OCI-LY7 (cell line): Measurements from ENCODE around the gene CNTN5. TPM values are rescaled to one million over a fixed set of nuclear protein-coding genes. Genes with fewer than 3 reads are reported as not detected.

Experiments used
- BruUV-seq: library from RNA; stranded (reverse); fragments of 400-500 nt; replicated peaks from 2 replicates; lab custom pipeline; 2021; lab: Mats Ljungman, UMichigan
- CTCF ChIA-PET: fragments of 300-600 bp; sonication (Branson Sonifier 250); formaldehyde crosslinking; loops from one replicate; lab custom pipeline; 2022; ENCODE audit warnings: antibody characterized with exemption; ENCODE audit not compliant: unreplicated experiment; lab: Charles Lee
- POLR2A ChIA-PET: fragments of 300-600 bp; sonication (Branson Sonifier 250); formaldehyde crosslinking; loops from one replicate; lab custom pipeline; 2022; ENCODE audit warnings: antibody characterized with exemption; lab: Charles Lee
- DNase-seq: peaks from one replicate; pipeline ENCODE4 v3.0.0-alpha.2; 2015; ENCODE audit warnings: low spot score
- H2AFZ ChIP-seq: fragments of 200-600 bp; sonication (generic), shearing (Covaris generic); 2 replicates; pipeline ENCODE4 v1.6.1; 2014; ENCODE audit warnings: mild to moderate bottlenecking, antibody characterized with exemption, low read length, moderate library complexity
- H3K27ac ChIP-seq: fragments of 200-600 bp; sonication (generic); 2 replicates; pipeline ENCODE4 v1.5.1; 2014; ENCODE audit warnings: mixed run types, low read depth, mild to moderate bottlenecking, moderate library complexity, low read length, inconsistent platforms; ENCODE audit not compliant: poor library complexity, severe bottlenecking
- H3K36me3 ChIP-seq: fragments of 200-600 bp; sonication (generic); 2 replicates; pipeline ENCODE4 v1.6.1; 2014; ENCODE audit warnings: mild to moderate bottlenecking, antibody characterized with exemption, low read length, moderate library complexity, mixed read lengths; ENCODE audit not compliant: insufficient read depth
- H3K4me1 ChIP-seq: fragments of 200-600 bp; sonication (generic); 2 replicates; pipeline ENCODE4 v1.5.1; 2014; ENCODE audit warnings: mild to moderate bottlenecking, low read length; ENCODE audit not compliant: insufficient read depth, poor library complexity, severe bottlenecking
- H3K4me2 ChIP-seq: fragments of 200-600 bp; sonication (generic); 2 replicates; pipeline ENCODE4 v1.6.1; 2014; ENCODE audit warnings: mild to moderate bottlenecking, low read length
- H3K4me3 ChIP-seq: fragments of 200-600 bp; sonication (generic); 2 replicates; pipeline ENCODE4 v1.5.1; 2014; ENCODE audit warnings: mild to moderate bottlenecking, low read depth, low read length; ENCODE audit not compliant: poor library complexity, severe bottlenecking
- H3K79me2 ChIP-seq: fragments of 200-600 bp; sonication (generic); 2 replicates; pipeline ENCODE4 v1.6.1; 2016; ENCODE audit warnings: low read depth, mild to moderate bottlenecking, low read length, moderate library complexity, mixed read lengths; ENCODE audit not compliant: insufficient read depth
- H3K9me2 ChIP-seq: fragments of 200-600 bp; sonication (generic); 2 replicates; pipeline ENCODE4 v1.6.1; 2016; ENCODE audit warnings: mild to moderate bottlenecking, low read length, mixed read lengths; ENCODE audit not compliant: insufficient read depth
- H3K9me3 ChIP-seq: fragments of 200-600 bp; sonication (generic); 2 replicates; pipeline ENCODE4 v1.6.1; 2014; ENCODE audit warnings: mild to moderate bottlenecking, mixed run types, low read length, mixed read lengths
- H4K20me1 ChIP-seq: fragments of 200-600 bp; sonication (generic); 2 replicates; pipeline ENCODE4 v1.6.1; 2014; ENCODE audit warnings: mild to moderate bottlenecking, antibody characterized with exemption, low read length, moderate library complexity, mixed read lengths; ENCODE audit not compliant: insufficient read depth
- EZH2phosphoT487 ChIP-seq: fragments of 200-600 bp; sonication (generic); IDR thresholded peaks from 2 replicates; pipeline ENCODE4 v1.6.1; 2018; ENCODE audit warnings: low read depth, borderline replicate concordance, mild to moderate bottlenecking, mixed run types, antibody characterized with exemption, low read length, moderate library complexity, mixed read lengths
- intact Hi-C: fragments of 100-400 bp; cut with micrococcal nuclease; formaldehyde crosslinking; loops from one replicate; pipeline ENCODE4 v1.10.0; 2022; ENCODE audit not compliant: unreplicated experiment
- total RNA-seq, 2 experiments: library from RNA; depleted of rRNA in 1 of 2; stranded (reverse); fragments of >200 nt in 1 of 2; shearing (Covaris generic) in 1 of 2; gene quantifications; 2 replicates each; pipeline ENCODE4 v1.2.3, GENCODE V29; 2014 to 2022
- TF ChIP-seq, protein P1 (sequence below): fragments of 200-600 bp; sonication (generic); conservative IDR thresholded peaks from 2 replicates; pipeline ENCODE4 v1.5.1; 2014; ENCODE audit warnings: mild to moderate bottlenecking, antibody characterized with exemption, low read length, moderate library complexity, mixed read lengths

CNTN5 gene
- total RNA-seq, 2 experiments from 2014 or later = not detected

DNA sequence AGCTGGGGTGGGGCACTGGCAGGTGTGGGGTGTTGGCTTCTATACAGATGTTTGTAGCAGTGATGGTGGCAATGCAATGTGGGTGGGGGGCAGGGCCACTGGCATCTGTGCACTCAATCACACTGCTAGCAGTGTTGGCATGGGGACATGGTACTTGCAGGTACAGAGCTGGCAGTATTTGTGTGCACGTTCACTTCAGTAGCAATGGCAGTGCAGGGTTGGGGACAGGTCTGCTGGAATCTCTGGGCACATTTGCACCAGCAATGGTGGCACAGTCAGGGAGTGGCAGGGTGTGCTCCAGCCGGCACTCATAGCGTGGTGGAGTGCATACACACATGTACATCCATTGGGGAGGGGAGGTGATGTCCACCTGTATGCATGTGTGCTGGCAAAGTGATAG lies 775.2 kb downstream of the CNTN5 start:
- Histone ChIP-seq H3K4me1 (no peaks in the 10 kb centered on the region), H2AFZ (no peak overlapping the region), H3K4me3 (no peak overlapping the region), H3K4me2 (no peak overlapping the region), H3K36me3 (no peaks in the 10 kb centered on the region), H3K27ac (no peak overlapping the region), H3K9me2 (no peaks in the 10 kb centered on the region), H4K20me1 (no peaks in the 10 kb centered on the region), H3K9me3 (no peaks in the 10 kb centered on the region), H3K79me2 (no peaks in the 10 kb centered on the region)
- ChIA-PET POLR2A (interaction anchor here (0.6 kb wide), 1 partner anchor 511 kb away, joined by 4 read pairs; no protein-coding TSS in a partner anchor), CTCF (no interaction called here)
- BruUV-seq = no TSS peak
- TF ChIP-seq EZH2phosphoT487 = no peak
- intact Hi-C loops = no loop called here
- no peak for DNase-seq

DNA sequence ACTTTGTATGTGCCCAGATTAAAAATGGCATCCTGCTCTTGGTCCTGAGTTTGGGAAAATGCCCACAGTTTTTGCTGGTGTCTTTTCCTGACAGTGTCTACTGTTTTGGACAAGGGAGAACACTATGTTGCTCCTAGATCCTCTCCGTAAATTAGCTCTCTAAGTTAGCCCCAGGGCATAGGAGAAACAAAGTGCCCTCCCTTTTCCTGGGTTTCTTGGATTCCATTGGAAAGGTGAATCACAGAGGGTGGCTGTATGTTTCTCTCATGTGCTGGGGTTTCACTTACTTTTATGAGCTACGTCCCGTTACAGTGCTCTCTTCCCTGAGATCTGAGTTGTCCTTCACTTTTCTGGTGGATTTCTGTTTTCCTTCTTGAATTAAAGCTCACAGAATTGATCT lies 782.8 kb downstream of the CNTN5 start:
- Histone ChIP-seq H3K36me3 (no peaks in the 10 kb centered on the region), H4K20me1 (no peaks in the 10 kb centered on the region), H3K79me2 (no peaks in the 10 kb centered on the region), H3K9me2 (no peaks in the 10 kb centered on the region), H3K4me3 (no peak overlapping the region), H3K27ac (no peak overlapping the region), H2AFZ (no peak overlapping the region), H3K4me2 (no peak overlapping the region), H3K4me1 (no peaks in the 10 kb centered on the region), H3K9me3 (no peaks in the 10 kb centered on the region)
- BruUV-seq = no TSS peak
- no peak for DNase-seq
- ChIA-PET CTCF (no interaction called here), POLR2A (interaction anchor here (0.6 kb wide), 2 partner anchors 270 to 1292 kb away, joined by 3 read pairs; no protein-coding TSS in a partner anchor)
- TF ChIP-seq, protein P1, sequence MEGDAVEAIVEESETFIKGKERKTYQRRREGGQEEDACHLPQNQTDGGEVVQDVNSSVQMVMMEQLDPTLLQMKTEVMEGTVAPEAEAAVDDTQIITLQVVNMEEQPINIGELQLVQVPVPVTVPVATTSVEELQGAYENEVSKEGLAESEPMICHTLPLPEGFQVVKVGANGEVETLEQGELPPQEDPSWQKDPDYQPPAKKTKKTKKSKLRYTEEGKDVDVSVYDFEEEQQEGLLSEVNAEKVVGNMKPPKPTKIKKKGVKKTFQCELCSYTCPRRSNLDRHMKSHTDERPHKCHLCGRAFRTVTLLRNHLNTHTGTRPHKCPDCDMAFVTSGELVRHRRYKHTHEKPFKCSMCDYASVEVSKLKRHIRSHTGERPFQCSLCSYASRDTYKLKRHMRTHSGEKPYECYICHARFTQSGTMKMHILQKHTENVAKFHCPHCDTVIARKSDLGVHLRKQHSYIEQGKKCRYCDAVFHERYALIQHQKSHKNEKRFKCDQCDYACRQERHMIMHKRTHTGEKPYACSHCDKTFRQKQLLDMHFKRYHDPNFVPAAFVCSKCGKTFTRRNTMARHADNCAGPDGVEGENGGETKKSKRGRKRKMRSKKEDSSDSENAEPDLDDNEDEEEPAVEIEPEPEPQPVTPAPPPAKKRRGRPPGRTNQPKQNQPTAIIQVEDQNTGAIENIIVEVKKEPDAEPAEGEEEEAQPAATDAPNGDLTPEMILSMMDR = no peak
- no peak for TF ChIP-seq EZH2phosphoT487
- intact Hi-C loops = no loop called here

DNA sequence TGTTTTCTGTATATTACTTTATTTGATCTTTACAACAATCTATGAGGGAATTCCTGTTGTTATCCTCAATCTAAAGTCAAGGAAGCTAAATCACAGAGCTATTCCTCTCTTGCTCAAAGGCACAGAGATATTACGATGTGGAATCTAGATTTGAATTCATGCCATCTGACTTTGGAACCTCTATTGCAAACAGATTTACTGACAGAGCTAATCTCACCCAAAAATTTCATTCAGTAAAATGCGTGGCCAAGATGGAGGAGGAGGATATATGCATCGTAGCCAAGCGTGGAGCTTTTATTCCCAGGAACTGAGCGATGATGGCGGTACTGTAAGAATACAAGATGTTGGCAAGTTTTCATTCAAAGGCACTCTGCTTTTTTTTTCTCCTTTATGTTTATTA lies 791.8 kb downstream of the CNTN5 start:
- TF ChIP-seq EZH2phosphoT487 = no peak
- TF ChIP-seq, protein P1 = no peak
- no peak overlapping the region for H3K27ac ChIP-seq
- no peak for DNase-seq
- H3K9me2 ChIP-seq = no peaks in the 10 kb centered on the region
- H4K20me1 ChIP-seq = no peaks in the 10 kb centered on the region
- H3K4me3 ChIP-seq = no peak overlapping the region
- H3K4me2 ChIP-seq = no peak overlapping the region
- no peaks in the 10 kb centered on the region for H3K79me2 ChIP-seq
- H3K4me1 ChIP-seq = no peaks in the 10 kb centered on the region
- BruUV-seq = no TSS peak
- intact Hi-C loops = no loop called here
- H3K9me3 ChIP-seq = no peaks in the 10 kb centered on the region
- CTCF ChIA-PET = no interaction called here
- no peak overlapping the region for H2AFZ ChIP-seq
- no peaks in the 10 kb centered on the region for H3K36me3 ChIP-seq
- POLR2A ChIA-PET = no interaction called here
